B cell (primary cell): Measurements from ENCODE around the gene GUCD1. TPM values are rescaled to one million over a fixed set of nuclear protein-coding genes. Genes with fewer than 3 reads are reported as not detected.
"Not testable (repeated sequence)": the region's sequence is repeated elsewhere in the genome, so short reads cannot be mapped to it uniquely, and the experiment has no call there.

Source experiments
- ATAC-seq: fragments of 200-7000 bp; cut with Tn5 transposase; one replicate; pipeline ENCODE4 v1.10.0; 2021; ENCODE audit warnings: low read depth, mild to moderate bottlenecking, moderate number of reproducible peaks, moderate library complexity
- CTCF ChIA-PET: fragments of 350-600 bp; sonication (Branson Sonifier 250); formaldehyde crosslinking; loops from one replicate; lab custom pipeline; 2021; ENCODE audit warnings: antibody characterized with exemption, inconsistent platforms; lab: Charles Lee
- POLR2A ChIA-PET: fragments of 350-600 bp; sonication (Branson Sonifier 250); formaldehyde crosslinking; loops from one replicate; lab custom pipeline; 2021; ENCODE audit warnings: antibody characterized with exemption; lab: Charles Lee
- DNase-seq: peaks from one replicate; pipeline ENCODE4 v3.0.0; 2013
- H2AFZ ChIP-seq: 2 replicates; pipeline ENCODE4 v1.6.1; 2012; ENCODE audit warnings: mild to moderate bottlenecking, low read depth, low read length; ENCODE audit not compliant: insufficient read depth, poor library complexity, severe bottlenecking
- H3K27ac ChIP-seq, 2 donors: 1 replicate in 1 of 2; 2 replicates in 1 of 2; pipeline ENCODE4 v1.5.1; 2012 to 2013; ENCODE audit warnings: low read length in 2 of 2, mild to moderate bottlenecking in 2 of 2, moderate library complexity in 1 of 2
- H3K27me3 ChIP-seq, 4 experiments: fragments of 200-600 bp in 1 of 4; sonication (generic) in 1 of 4; replicated peaks in 1 of 4; 1 replicate in 2 of 4; 2 replicates in 2 of 4; pipeline versions ENCODE4 v1.6.1 to v1.7.0; 2013 to 2016; ENCODE audit warnings: low read length in 3 of 4, mild to moderate bottlenecking in 2 of 4, mixed read lengths in 1 of 4, moderate library complexity in 1 of 4; ENCODE audit not compliant: insufficient read depth in 4 of 4, control insufficient read depth in 3 of 4; ENCODE audit errors: control extremely low read depth in 1 of 4
- H3K36me3 ChIP-seq, 2 experiments: replicated peaks in 1 of 2; 1 replicate in 1 of 2; 2 replicates in 1 of 2; pipeline versions ENCODE4 v1.6.1 to v1.7.1; 2013; ENCODE audit warnings: low read length in 1 of 2; ENCODE audit not compliant: insufficient read depth in 2 of 2, control insufficient read depth in 1 of 2; ENCODE audit errors: control extremely low read depth in 1 of 2, extremely low read depth in 1 of 2
- H3K4me1 ChIP-seq, 2 donors: fragments of 200-600 bp in 1 of 2; sonication (generic) in 1 of 2; 1 replicate in 1 of 2; 2 replicates in 1 of 2; pipeline versions ENCODE4 v1.5.1 to v1.6.1; 2013 to 2017; ENCODE audit warnings: low read length in 2 of 2; ENCODE audit not compliant: control insufficient read depth in 2 of 2, insufficient read depth in 2 of 2
- H3K4me2 ChIP-seq: replicated peaks from 2 replicates; pipeline ENCODE3; 2012; ENCODE audit warnings: mild to moderate bottlenecking, low read depth, low read length; ENCODE audit not compliant: poor library complexity, severe bottlenecking
- H3K4me3 ChIP-seq, 5 experiments: fragments of 200-600 bp in 1 of 5; sonication (generic) in 1 of 5; 1 replicate in 3 of 5; 2 replicates in 2 of 5; pipeline versions ENCODE4 v1.5.1 to v1.7.0; 2011 to 2016; ENCODE audit warnings: low read length in 4 of 5, mild to moderate bottlenecking in 4 of 5, low read depth in 2 of 5, control low read depth in 1 of 5, moderate library complexity in 1 of 5; ENCODE audit not compliant: insufficient read depth in 1 of 5; ENCODE audit errors: control extremely low read depth in 1 of 5, extremely low read depth in 1 of 5
- H3K79me2 ChIP-seq: fragments of 200-600 bp; sonication (generic); one replicate; pipeline ENCODE4 v1.6.0; 2016; ENCODE audit warnings: low read length; ENCODE audit not compliant: control insufficient read depth, insufficient read depth
- H3K9ac ChIP-seq: fragments of 200-600 bp; sonication (generic); 2 replicates; pipeline ENCODE4 v1.6.1; 2017; ENCODE audit warnings: mild to moderate bottlenecking, low read length, moderate library complexity
- H3K9me3 ChIP-seq, 3 donors: one replicate each; pipeline versions ENCODE4 v1.6.1 to v1.7.1; 2013; ENCODE audit warnings: low read length in 2 of 3; ENCODE audit not compliant: control insufficient read depth in 2 of 3, insufficient read depth in 1 of 3; ENCODE audit errors: control extremely low read depth in 1 of 3
- H4K20me1 ChIP-seq: 2 replicates; pipeline ENCODE4 v1.6.0; 2012; ENCODE audit warnings: mild to moderate bottlenecking, low read length; ENCODE audit not compliant: insufficient read depth, control insufficient read depth, poor library complexity, severe bottlenecking
- H3K27ac Mint-ChIP-seq: one replicate; pipeline ENCODE4 v1.8.0; 2021; ENCODE audit warnings: mixed read lengths
- H3K27me3 Mint-ChIP-seq: one replicate; pipeline ENCODE4 v1.8.0; 2021; ENCODE audit warnings: mixed read lengths
- H3K4me1 Mint-ChIP-seq: one replicate; pipeline ENCODE4 v1.8.0; 2021; ENCODE audit warnings: mixed read lengths
- H3K4me3 Mint-ChIP-seq: one replicate; pipeline ENCODE4 v1.8.0; 2021; ENCODE audit warnings: mixed read lengths
- H3K9me3 Mint-ChIP-seq: one replicate; pipeline ENCODE4 v1.8.0; 2022; ENCODE audit warnings: mixed read lengths; ENCODE audit not compliant: insufficient read depth
- CTCF ChIP-seq: fragments of 200-600 bp; IDR thresholded peaks from one replicate; pipeline ENCODE4 v1.8.0; 2022; ENCODE audit warnings: antibody characterized with exemption, mild to moderate bottlenecking
- EZH2 ChIP-seq: IDR thresholded peaks from 2 replicates; pipeline ENCODE4 v1.6.1; 2012; ENCODE audit warnings: borderline replicate concordance, low read depth, mild to moderate bottlenecking, moderate library complexity, low read length; ENCODE audit not compliant: insufficient read depth, poor library complexity, severe bottlenecking
- WGBS: methylation state at CpG from one replicate; pipeline ENCODE4 v1.1.5; 2013; ENCODE audit warnings: missing lambda C conversion rate; ENCODE audit not compliant: insufficient coverage; 5-methylcytosine and 5-hydroxymethylcytosine counted together
- intact Hi-C: fragments of 100-400 bp; cut with micrococcal nuclease; formaldehyde crosslinking; loops from one replicate; pipeline ENCODE4 v1.10.0; 2022
- polyA plus RNA-seq: library from polyadenylated mRNA; depleted of rRNA; stranded (reverse); fragments of >200 nt; gene quantifications from 2 replicates; pipeline ENCODE4 v1.2.3, GENCODE V29; 2012
- total RNA-seq, 2 donors: library from RNA; stranded (reverse); fragments of 120-200 nt in 1 of 2; gene quantifications; 1 replicate in 1 of 2; 2 replicates in 1 of 2; pipeline versions ENCODE4 v1.2.3 to v1.2.4, GENCODE V29; 2013 to 2022

The GUCD1 gene
- total and polyA plus RNA-seq, 2 donors (not counting 1 experiment from before 2014, with no cell fraction given), result 257 to 378 TPM

GRCh38 chr22:24593836-24594568, 39.1 kb upstream of the GUCD1 start:
- H3K4me2 ChIP-seq, result no peak overlapping the region
- H3K79me2 ChIP-seq, result no peaks in the 10 kb centered on the region
- Mint-ChIP-seq H3K27me3 (peaks cover 5% of the 10 kb centered on the region), H3K4me1 (peaks cover 7% of the 10 kb centered on the region), H3K4me3 (peak overlapping the region; percentile 19), H3K27ac (no peak overlapping the region), H3K9me3 (no peaks in the 10 kb centered on the region)
- intact Hi-C loops, result no loop called here
- ChIA-PET POLR2A (interaction anchor here (0.7 kb wide), 1 partner anchor 96 kb away, joined by 3 read pairs; no protein-coding TSS in a partner anchor), CTCF (interaction anchor here (0.7 kb wide), 1 partner anchor 1055 kb away, joined by 3 read pairs; no protein-coding TSS in a partner anchor)
- TF ChIP-seq EZH2 (no peak), CTCF (no peak)
- H2AFZ ChIP-seq, result no peak overlapping the region
- H3K36me3 ChIP-seq, result no peaks in the 10 kb centered on the region
- peaks cover 0 to 20% (median 0%) of the 10 kb centered on the region in 4 experiments for H3K27me3 ChIP-seq
- no peak overlapping the region for H3K9ac ChIP-seq
- H3K9me3 ChIP-seq, result peaks cover 0 to 5% (median 0%) of the 10 kb centered on the region in 3 donors
- H3K27ac ChIP-seq, result no peak overlapping the region
- 80% methylated on average over 15 of the region's 16 CpGs for WGBS
- no peak for ATAC-seq
- H4K20me1 ChIP-seq, result no peaks in the 10 kb centered on the region
- DNase-seq, result no peak
- peaks cover 2 to 13% of the 10 kb centered on the region in 2 donors for H3K4me1 ChIP-seq
- no peak overlapping the region for H3K4me3 ChIP-seq

- H3K4me1 Mint-ChIP-seq, DNase-seq, intact Hi-C loops, H3K27me3 Mint-ChIP-seq, H3K27ac ChIP-seq, H3K9me3 ChIP-seq, H3K9ac ChIP-seq, H4K20me1 ChIP-seq, H3K4me3 ChIP-seq, H3K36me3 ChIP-seq, H3K79me2 ChIP-seq, H3K9me3 Mint-ChIP-seq, ATAC-seq, H3K27ac Mint-ChIP-seq: not testable (repeated sequence)
- Histone ChIP-seq H3K4me1 (peaks cover 2 to 15% of the 10 kb centered on the region in 2 donors), H3K27me3 (peaks cover 0 to 20% (median 0%) of the 10 kb centered on the region in 4 experiments), H3K4me2 (peak overlapping the region; percentile 87), H2AFZ (peak overlapping the region; percentile 72)
- CTCF ChIA-PET, result interaction anchor here (0.7 kb wide), 1 partner anchor 1055 kb away, joined by 3 read pairs; no protein-coding TSS in a partner anchor
- H3K4me3 Mint-ChIP-seq, result peak overlapping the region; percentile 70
- POLR2A ChIA-PET, result interaction anchor here (0.7 kb wide), 1 partner anchor 95 kb away, joined by 3 read pairs; no protein-coding TSS in a partner anchor
- 98% methylated on average over 6 of the region's 10 CpGs for WGBS
Measured at GRCh38 chr22:24593559-24593835, 38.6 kb upstream of the GUCD1 start.
